Hippocampal formation (tissue), 2 donors: ENCODE results near the gene EXOC3L1.
A peak's percentile ranks its signal among the peaks of the same experiment; 100 is the strongest.

ENCODE experiments used
- DNase-seq, 2 donors: peaks; one replicate each; lab custom pipeline; 2025; lab: John Stamatoyannopoulos, UW

The EXOC3L1 gene

GRCh38 chr16:67183627-67184452 is 6.1 kb downstream of the EXOC3L1 start, which contains the start of gene MATCAP1:
Gene MATCAP1 (minus strand): TSS chr16:67183963. CDS start chr16:67180610, 3,353 bp downstream.
- peak; percentile 93 to 98 for DNase-seq

GRCh38 chr16:67183284-67183626 is 6.7 kb downstream of the EXOC3L1 start:
- no peak for DNase-seq

GRCh38 chr16:67182288-67182687 is 7.6 kb downstream of the EXOC3L1 start:
- no peak for DNase-seq

GRCh38 chr16:67181346-67181745 is 8.6 kb downstream of the EXOC3L1 start:
- no peak for DNase-seq

- DNase-seq = no peak
Measured at GRCh38 chr16:67180166-67180565, 9.8 kb downstream of the EXOC3L1 start.

- no peak for DNase-seq
Measured at GRCh38 chr16:67179421-67180080, 10.4 kb downstream of the EXOC3L1 start.

- DNase-seq = no peak
Measured at GRCh38 chr16:67177743-67178699, 11.9 kb downstream of the EXOC3L1 start.

- no peak for DNase-seq
Measured at GRCh38 chr16:67176662-67177061, 13.3 kb downstream of the EXOC3L1 start.

GRCh38 chr16:67174706-67175231 is 15.2 kb downstream of the EXOC3L1 start:
- no peak for DNase-seq

GRCh38 chr16:67173808-67174705 is 15.9 kb downstream of the EXOC3L1 start:
- peak; percentile 48 to 64 for DNase-seq

GRCh38 chr16:67173323-67173722 is 16.6 kb downstream of the EXOC3L1 start:
- DNase-seq = no peak

- DNase-seq = no peak
Measured at GRCh38 chr16:67170949-67171649, 18.8 kb downstream of the EXOC3L1 start.

GRCh38 chr16:67170168-67170948 is 19.6 kb downstream of the EXOC3L1 start, which contains the start of gene NOL3:
Gene NOL3 (plus strand): TSS chr16:67170538.
- DNase-seq = peak; percentile 29 to 57

- no peak for DNase-seq
Measured at GRCh38 chr16:67169642-67170167, 20.2 kb downstream of the EXOC3L1 start.

- DNase-seq = no peak
Measured at GRCh38 chr16:67169011-67169451, 20.9 kb downstream of the EXOC3L1 start.

GRCh38 chr16:67167588-67167987 is 22.3 kb downstream of the EXOC3L1 start:
- no peak for DNase-seq

GRCh38 chr16:67166598-67167168 is 23.3 kb downstream of the EXOC3L1 start:
- DNase-seq = no peak

GRCh38 chr16:67166110-67166547 is 23.8 kb downstream of the EXOC3L1 start:
- no peak for DNase-seq
